Panc1 (cell line): Measurements from ENCODE around the gene MICAL2. TPM values are rescaled to one million over a fixed set of nuclear protein-coding genes. Genes with fewer than 3 reads are reported as not detected.

Experiments
- ATAC-seq: fragments of 200-7000 bp; cut with Tn5 transposase; 2 replicates; pipeline ENCODE4 v1.9.1; 2020; ENCODE audit warnings: mild to moderate bottlenecking, moderate library complexity
- BruUV-seq: library from RNA; stranded (reverse); fragments of 400-500 nt; replicated peaks from 2 replicates; lab custom pipeline; 2021; lab: Mats Ljungman, UMichigan
- CTCF ChIA-PET: fragments of 300-600 bp; sonication (Branson Sonifier 250); formaldehyde crosslinking; loops from one replicate; lab custom pipeline; 2022; ENCODE audit warnings: antibody characterized with exemption; lab: Charles Lee
- POLR2A ChIA-PET: fragments of 300-600 bp; sonication (Branson Sonifier 250); formaldehyde crosslinking; loops from one replicate; lab custom pipeline; 2022; ENCODE audit warnings: antibody characterized with exemption; lab: Charles Lee
- DNase-seq: peaks from one replicate; pipeline ENCODE4 v3.0.0-alpha.2; 2010; ENCODE audit warnings: low read depth, low spot score
- H3K27ac ChIP-seq: 2 replicates; pipeline ENCODE4 v1.5.1; 2011; ENCODE audit warnings: mild to moderate bottlenecking, low read length, inconsistent platforms
- H3K27me3 ChIP-seq: fragments of 200-500 bp; sonication (Bioruptor generic); 2 replicates; pipeline ENCODE4 v1.6.0; 2014; ENCODE audit warnings: low read length, inconsistent platforms; ENCODE audit not compliant: control insufficient read depth, insufficient read depth
- H3K36me3 ChIP-seq: fragments of 200-500 bp; sonication (Bioruptor generic); 2 replicates; pipeline ENCODE4 v1.5.1; 2014; ENCODE audit warnings: inconsistent platforms, mild to moderate bottlenecking, low read length, moderate library complexity; ENCODE audit not compliant: control insufficient read depth, insufficient read depth
- H3K4me1 ChIP-seq: 2 replicates; pipeline ENCODE4 v1.5.1; 2011; ENCODE audit warnings: inconsistent platforms, mild to moderate bottlenecking, low read length, moderate library complexity; ENCODE audit not compliant: control insufficient read depth, insufficient read depth
- H3K4me3 ChIP-seq, 2 experiments: 2 replicates each; pipeline ENCODE4 v1.5.1; 2011 to 2012; ENCODE audit warnings: low read depth in 2 of 2, low read length in 2 of 2, mild to moderate bottlenecking in 2 of 2, inconsistent platforms in 1 of 2, moderate library complexity in 1 of 2
- H3K9me3 ChIP-seq: fragments of 200-500 bp; sonication (Bioruptor generic); 2 replicates; pipeline ENCODE4 v1.5.1; 2014; ENCODE audit warnings: low read depth, mild to moderate bottlenecking, inconsistent platforms, low read length, moderate library complexity; ENCODE audit not compliant: control insufficient read depth, insufficient read depth
- CTCF ChIP-seq: fragments of 450-650 bp; IDR thresholded peaks from 2 replicates; pipeline ENCODE4 v1.5.1; 2017; ENCODE audit warnings: mild to moderate bottlenecking
- POLR2AphosphoS5 ChIP-seq: IDR thresholded peaks from 2 replicates; pipeline ENCODE4 v1.6.1; 2012; ENCODE audit warnings: mild to moderate bottlenecking, low read depth, low read length, moderate library complexity
- REST ChIP-seq, 2 experiments: IDR thresholded peaks; 2 replicates each; pipeline ENCODE4 v1.6.1; 2011 to 2012; ENCODE audit warnings: low read depth in 2 of 2, control low read depth in 1 of 2, low read length in 1 of 2, mild to moderate bottlenecking in 1 of 2, moderate library complexity in 1 of 2; ENCODE audit not compliant: insufficient read depth in 1 of 2
- SIN3A ChIP-seq: IDR thresholded peaks from 2 replicates; pipeline ENCODE4 v1.6.1; 2012; ENCODE audit warnings: low read depth, mild to moderate bottlenecking, low read length, moderate library complexity, borderline replicate concordance; ENCODE audit not compliant: insufficient read depth
- TCF7L2 ChIP-seq: IDR thresholded peaks from 2 replicates; pipeline ENCODE4 v1.6.1; 2011; ENCODE audit warnings: mild to moderate bottlenecking, low read depth, low read length, inconsistent platforms
- in situ Hi-C: cut with HindIII; loops from 2 replicates; pipeline ENCODE4 v1.10.0; 2016; ENCODE audit warnings: low sequenced_read_pairs, low pct_unique_long_range_greater_than_20kb
- intact Hi-C: fragments of 100-400 bp; cut with micrococcal nuclease; formaldehyde crosslinking; loops from one replicate; pipeline ENCODE4 v1.10.0; 2022; ENCODE audit not compliant: unreplicated experiment
- total RNA-seq: library from RNA; stranded (reverse); gene quantifications from one replicate; pipeline ENCODE4 v1.2.1, GENCODE V29; 2021; ENCODE audit not compliant: unreplicated experiment

The MICAL2 gene
- total RNA-seq, 1 experiment from 2014 or later, result 199 TPM

- Histone ChIP-seq H3K27me3 (no peaks in the 10 kb centered on the region), H3K9me3 (no peaks in the 10 kb centered on the region), H3K36me3 (peaks cover 2% of the 10 kb centered on the region), H3K4me1 (peaks cover 13% of the 10 kb centered on the region), H3K4me3 (no peak overlapping the region), H3K27ac (no peak overlapping the region)
- DNase-seq, result no peak
- BruUV-seq, result no TSS peak
- no peak for ATAC-seq
- intact Hi-C loops (loop anchor here (5.0 to 10.0 kb wide), 2 partner anchors 114 to 191 kb away; no protein-coding TSS in a partner anchor), in situ Hi-C loops (no loop called here)
- TF ChIP-seq POLR2AphosphoS5, result no peak
- TF ChIP-seq CTCF, result no peak
- no peak for TF ChIP-seq REST (IDR thresholded peaks at IDR 0.05; ENCODE audit: insufficient read depth in 1 of 2, low read depth in 2 of 2, low read length in 1 of 2)
- no peak for TF ChIP-seq TCF7L2
- POLR2A ChIA-PET, result no interaction called here
- CTCF ChIA-PET, result no interaction called here
Observed at GRCh38 chr11:12238420-12238819, 128.0 kb downstream of the MICAL2 start.

GRCh38 chr11:12239396-12239795 is 129.0 kb downstream of the MICAL2 start:
- in situ Hi-C loops (no loop called here), intact Hi-C loops (loop anchor here (5.0 to 10.0 kb wide), 2 partner anchors 115 to 192 kb away; no protein-coding TSS in a partner anchor)
- H3K36me3 ChIP-seq, result peaks cover 2% of the 10 kb centered on the region

More at GRCh38 chr11:12239396-12239795, 129.0 kb downstream of the MICAL2 start:
- peaks cover 9% of the 10 kb centered on the region for H3K4me1 ChIP-seq
- CTCF ChIA-PET, result no interaction called here
- no peaks in the 10 kb centered on the region for H3K9me3 ChIP-seq
- no peaks in the 10 kb centered on the region for H3K27me3 ChIP-seq
- no peak for DNase-seq
- no peak for TF ChIP-seq REST (IDR thresholded peaks at IDR 0.05; ENCODE audit: insufficient read depth in 1 of 2, low read depth in 2 of 2, low read length in 1 of 2)
- TF ChIP-seq TCF7L2, result no peak
- TF ChIP-seq POLR2AphosphoS5, result no peak
- no peak for TF ChIP-seq CTCF
- no peak for TF ChIP-seq SIN3A
- no peak overlapping the region for H3K27ac ChIP-seq
- BruUV-seq, result no TSS peak
- H3K4me3 ChIP-seq, result no peak overlapping the region
- POLR2A ChIA-PET, result interaction anchor here (0.9 kb wide), 1 partner anchor 133 kb away, joined by 3 read pairs; no protein-coding TSS in a partner anchor
- ATAC-seq, result no peak
